ENCODE data around the gene SLC22A16.

DNA sequence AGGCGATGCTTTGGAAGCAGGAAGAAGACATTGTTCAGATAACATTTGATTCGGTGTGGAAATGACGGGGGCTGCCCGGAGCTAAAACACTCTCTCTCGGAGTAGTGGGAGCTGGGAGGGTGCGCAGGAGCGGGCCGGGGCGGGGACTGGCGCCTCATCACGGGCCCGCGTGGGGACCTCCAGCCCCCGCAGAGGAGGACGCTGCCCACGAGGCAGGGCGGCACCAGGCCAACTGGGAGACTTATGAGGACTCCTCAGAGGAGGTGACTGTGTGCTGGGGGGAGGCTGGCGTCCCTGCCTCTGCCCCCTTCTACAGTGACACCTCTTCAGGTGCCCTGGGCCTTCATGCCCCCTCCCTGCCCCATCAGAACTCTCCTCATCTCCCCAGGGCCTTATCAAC, 76.2 kb downstream of the SLC22A16 start:
- TF ChIP-seq, protein P1, sequence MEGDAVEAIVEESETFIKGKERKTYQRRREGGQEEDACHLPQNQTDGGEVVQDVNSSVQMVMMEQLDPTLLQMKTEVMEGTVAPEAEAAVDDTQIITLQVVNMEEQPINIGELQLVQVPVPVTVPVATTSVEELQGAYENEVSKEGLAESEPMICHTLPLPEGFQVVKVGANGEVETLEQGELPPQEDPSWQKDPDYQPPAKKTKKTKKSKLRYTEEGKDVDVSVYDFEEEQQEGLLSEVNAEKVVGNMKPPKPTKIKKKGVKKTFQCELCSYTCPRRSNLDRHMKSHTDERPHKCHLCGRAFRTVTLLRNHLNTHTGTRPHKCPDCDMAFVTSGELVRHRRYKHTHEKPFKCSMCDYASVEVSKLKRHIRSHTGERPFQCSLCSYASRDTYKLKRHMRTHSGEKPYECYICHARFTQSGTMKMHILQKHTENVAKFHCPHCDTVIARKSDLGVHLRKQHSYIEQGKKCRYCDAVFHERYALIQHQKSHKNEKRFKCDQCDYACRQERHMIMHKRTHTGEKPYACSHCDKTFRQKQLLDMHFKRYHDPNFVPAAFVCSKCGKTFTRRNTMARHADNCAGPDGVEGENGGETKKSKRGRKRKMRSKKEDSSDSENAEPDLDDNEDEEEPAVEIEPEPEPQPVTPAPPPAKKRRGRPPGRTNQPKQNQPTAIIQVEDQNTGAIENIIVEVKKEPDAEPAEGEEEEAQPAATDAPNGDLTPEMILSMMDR (IDR thresholded peaks at IDR 0.05; ENCODE audit: low read depth, low read length) = no peak
- TF ChIP-seq POLR2A (IDR thresholded peaks at IDR 0.05; ENCODE audit: extremely low read depth, insufficient read length) = no peak

Measured in NB4 (cell line).